Brain microvascular endothelial cell (primary cell): ENCODE measurements around the gene C18orf63.

Experiments used
- DNase-seq: peaks from one replicate; pipeline ENCODE4 v3.0.0-alpha.2; 2020
- H3K27ac ChIP-seq: fragments of 250-450 bp; sonication (Bioruptor Pico); 2 replicates; pipeline ENCODE4 v1.5.1; 2020; ENCODE audit warnings: mild to moderate bottlenecking, moderate library complexity
- H3K27me3 ChIP-seq: fragments of 250-450 bp; sonication (Bioruptor Pico); replicated peaks from 2 replicates; pipeline ENCODE4 v1.5.1; 2020; ENCODE audit warnings: mild to moderate bottlenecking
- H3K36me3 ChIP-seq: fragments of 250-450 bp; sonication (Bioruptor Pico); replicated peaks from 2 replicates; pipeline ENCODE4 v1.5.1; 2020; ENCODE audit warnings: mild to moderate bottlenecking
- H3K4me3 ChIP-seq: 2 replicates; pipeline ENCODE4 v1.5.1; 2011; ENCODE audit warnings: low read depth, mild to moderate bottlenecking, control low read depth, low read length, moderate library complexity
- CTCF ChIP-seq: IDR thresholded peaks from 2 replicates; pipeline ENCODE4 v1.5.1; 2011; ENCODE audit warnings: low read depth, mild to moderate bottlenecking, moderate library complexity, low read length, control low read depth, inconsistent platforms; ENCODE audit errors: missing control alignments
- in situ Hi-C: cut with HindIII; loops from 2 replicates; pipeline ENCODE4 v1.10.0; 2017; ENCODE audit warnings: low sequenced_read_pairs, low pct_ligation_motif_present

Gene C18orf63

GRCh38 chr18:74342416-74343043 lies 26.9 kb downstream of the C18orf63 start:
- TF ChIP-seq CTCF = peak; percentile 51
- peak; percentile 44 for DNase-seq
- Histone ChIP-seq H3K4me3 (no peak overlapping the region), H3K36me3 (no peaks in the 10 kb centered on the region), H3K27ac (no peak overlapping the region), H3K27me3 (no peaks in the 10 kb centered on the region)
- in situ Hi-C loops = loop anchor here (25.0 kb wide), 1 partner anchor 155 kb away; no protein-coding TSS in a partner anchor

- in situ Hi-C loops = loop anchor here (25.0 kb wide), 1 partner anchor 159 kb away; no protein-coding TSS in a partner anchor
- no peak overlapping the region for H3K27ac ChIP-seq
- TF ChIP-seq CTCF = no peak
- no peak overlapping the region for H3K4me3 ChIP-seq
- DNase-seq = no peak
- H3K36me3 ChIP-seq = no peaks in the 10 kb centered on the region
- no peaks in the 10 kb centered on the region for H3K27me3 ChIP-seq
These were observed 30.6 kb downstream of the C18orf63 start for GRCh38 chr18:74346206-74346605.

- in situ Hi-C loops = loop anchor here (25.0 kb wide), 1 partner anchor 161 kb away; no protein-coding TSS in a partner anchor
- H3K36me3 ChIP-seq = no peaks in the 10 kb centered on the region
- no peaks in the 10 kb centered on the region for H3K27me3 ChIP-seq
- H3K4me3 ChIP-seq = no peak overlapping the region
- no peak overlapping the region for H3K27ac ChIP-seq
- no peak for TF ChIP-seq CTCF
- DNase-seq = no peak
These were observed 32.9 kb downstream of the C18orf63 start for GRCh38 chr18:74348581-74348980.

GRCh38 chr18:74351354-74351753 lies 35.7 kb downstream of the C18orf63 start:
- Histone ChIP-seq H3K27ac (no peak overlapping the region), H3K4me3 (no peak overlapping the region), H3K27me3 (no peaks in the 10 kb centered on the region), H3K36me3 (no peaks in the 10 kb centered on the region)
- in situ Hi-C loops = no loop called here
- peak; percentile 72 for DNase-seq
- TF ChIP-seq CTCF = no peak

- Histone ChIP-seq H3K27me3 (no peaks in the 10 kb centered on the region), H3K36me3 (no peaks in the 10 kb centered on the region), H3K27ac (no peak overlapping the region), H3K4me3 (no peak overlapping the region)
- TF ChIP-seq CTCF = peak; percentile 89
- peak; percentile 77 for DNase-seq
- in situ Hi-C loops = no loop called here
These were observed 37.6 kb downstream of the C18orf63 start for GRCh38 chr18:74353169-74353775.
